MM.1S (cell line): Measurements from ENCODE around the gene MAT2A.

Experiments
- EZH2 ChIP-seq: fragments of 300-600 bp; sonication (generic); optimal IDR thresholded peaks from 2 replicates; pipeline ENCODE3; 2017; ENCODE audit warnings: low read depth, mild to moderate bottlenecking, antibody characterized with exemption, low read length, mixed read lengths
- EZH2phosphoT487 ChIP-seq: fragments of 300-600 bp; sonication (generic); IDR thresholded peaks from 2 replicates; pipeline ENCODE4 v1.6.1; 2018; ENCODE audit warnings: antibody characterized with exemption, low read length
- TF ChIP-seq, protein P1 (sequence below): fragments of 300-600 bp; sonication (generic); IDR thresholded peaks from 2 replicates; pipeline ENCODE4 v1.5.1; 2016; ENCODE audit warnings: antibody characterized with exemption, low read length, mixed read lengths

DNA sequence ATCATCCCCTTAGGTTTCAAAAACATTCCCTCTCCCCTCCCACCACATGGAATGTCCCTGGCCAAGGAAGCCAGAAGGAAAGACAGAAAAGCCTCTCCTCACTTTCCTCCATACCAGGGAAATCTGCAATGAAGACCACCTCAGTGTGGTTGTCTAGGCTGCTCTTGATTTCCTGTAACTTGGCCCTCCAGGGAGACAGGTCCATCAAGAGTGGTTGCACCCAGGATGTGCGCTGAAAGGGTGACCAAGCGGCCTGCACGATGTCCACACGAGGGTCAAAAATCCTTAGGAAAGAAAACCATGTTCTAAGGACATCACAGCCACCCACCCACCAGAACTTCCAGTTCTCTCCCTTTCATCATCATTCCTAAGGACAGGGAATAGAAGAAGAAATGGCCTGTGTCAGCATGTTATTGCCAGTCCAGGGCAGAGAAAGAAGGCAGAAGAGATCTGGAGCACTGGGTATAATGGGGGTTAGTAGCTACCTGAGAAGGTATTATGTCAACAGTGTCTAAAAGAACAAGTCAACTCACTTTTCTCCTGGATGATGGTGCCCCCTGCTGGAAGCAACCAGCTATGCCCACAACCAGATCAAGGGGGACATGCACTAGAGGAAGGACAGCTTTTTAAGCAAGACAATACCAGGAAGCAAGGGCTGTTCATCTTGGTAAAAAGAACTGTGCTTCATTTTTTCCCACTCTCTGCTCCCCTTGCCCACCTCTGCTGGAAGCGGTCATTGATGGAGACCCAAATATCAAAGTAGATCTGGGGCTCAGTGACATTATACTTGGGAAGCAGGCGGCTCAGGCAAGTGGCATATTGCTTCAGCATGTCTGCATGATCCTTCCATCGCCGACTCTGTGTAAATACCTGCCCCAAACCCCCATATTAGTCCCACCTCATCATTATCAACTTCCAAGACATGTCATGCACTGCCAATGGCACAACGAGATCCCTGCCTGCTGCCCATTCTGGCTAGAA lies 13.0 kb downstream of the MAT2A start:
- TF ChIP-seq, protein P1, sequence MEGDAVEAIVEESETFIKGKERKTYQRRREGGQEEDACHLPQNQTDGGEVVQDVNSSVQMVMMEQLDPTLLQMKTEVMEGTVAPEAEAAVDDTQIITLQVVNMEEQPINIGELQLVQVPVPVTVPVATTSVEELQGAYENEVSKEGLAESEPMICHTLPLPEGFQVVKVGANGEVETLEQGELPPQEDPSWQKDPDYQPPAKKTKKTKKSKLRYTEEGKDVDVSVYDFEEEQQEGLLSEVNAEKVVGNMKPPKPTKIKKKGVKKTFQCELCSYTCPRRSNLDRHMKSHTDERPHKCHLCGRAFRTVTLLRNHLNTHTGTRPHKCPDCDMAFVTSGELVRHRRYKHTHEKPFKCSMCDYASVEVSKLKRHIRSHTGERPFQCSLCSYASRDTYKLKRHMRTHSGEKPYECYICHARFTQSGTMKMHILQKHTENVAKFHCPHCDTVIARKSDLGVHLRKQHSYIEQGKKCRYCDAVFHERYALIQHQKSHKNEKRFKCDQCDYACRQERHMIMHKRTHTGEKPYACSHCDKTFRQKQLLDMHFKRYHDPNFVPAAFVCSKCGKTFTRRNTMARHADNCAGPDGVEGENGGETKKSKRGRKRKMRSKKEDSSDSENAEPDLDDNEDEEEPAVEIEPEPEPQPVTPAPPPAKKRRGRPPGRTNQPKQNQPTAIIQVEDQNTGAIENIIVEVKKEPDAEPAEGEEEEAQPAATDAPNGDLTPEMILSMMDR, result peak; percentile 95
- TF ChIP-seq EZH2phosphoT487 (no peak), EZH2 (no peak)
